ENCODE results near the gene SERPINB6. TPM values are rescaled to one million over a fixed set of nuclear protein-coding genes. Genes with fewer than 3 reads are reported as not detected.

SERPINB6 gene
- total and polyA plus RNA-seq, 10 donors, result 111 to 256 (median 191) TPM

- no peaks in the 10 kb centered on the region for H3K36me3 ChIP-seq
- no peaks in the 10 kb centered on the region for H3K27me3 ChIP-seq (replicated peaks in 1 of 7)
- 77 to 93% (median 89%) methylated on average over 6 of the region's 6 CpGs for WGBS, 5 donors
- H3K9me3 ChIP-seq, result no peaks in the 10 kb centered on the region
- TF ChIP-seq CTCF (IDR thresholded peaks at IDR 0.05 in 8 of 11, conservative IDR thresholded peaks at IDR 0.05 in 3 of 11) (no peak), POLR2AphosphoS5 (IDR thresholded peaks at IDR 0.05) (no peak), POLR2A (IDR thresholded peaks at IDR 0.05) (no peak)
- no peak for DNase-seq
- H3K4me3 ChIP-seq, result no peak overlapping the region
- intact Hi-C loops (cut with DNase I; ENCODE audit: low total_unique reads), result loop anchor here (10.0 kb wide), 2 partner anchors 65 to 125 kb away; no protein-coding TSS in a partner anchor
- peaks cover 4 to 23% (median 11%) of the 10 kb centered on the region in 6 donors for H3K4me1 ChIP-seq
- peak overlapping the region in 1 of 8 donors; percentile 70 for H3K27ac ChIP-seq
Measured at GRCh38 chr6:2919886-2920285, 51.5 kb downstream of the SERPINB6 start.

- H3K27ac ChIP-seq, result peak overlapping the region in 7 of 8 donors; percentile 7 to 70 (median 36)
- peaks cover 4 to 23% (median 11%) of the 10 kb centered on the region in 6 donors for H3K4me1 ChIP-seq
- no peaks in the 10 kb centered on the region for H3K36me3 ChIP-seq
- H3K27me3 ChIP-seq (replicated peaks in 1 of 7), result no peaks in the 10 kb centered on the region
- H3K4me3 ChIP-seq, result peak overlapping the region in 1 of 8 donors; percentile 7
- TF ChIP-seq POLR2A (IDR thresholded peaks at IDR 0.05), result no peak
- TF ChIP-seq CTCF (IDR thresholded peaks at IDR 0.05 in 8 of 11, conservative IDR thresholded peaks at IDR 0.05 in 3 of 11), result no peak
- no peak for TF ChIP-seq POLR2AphosphoS5 (IDR thresholded peaks at IDR 0.05)
- intact Hi-C loops (cut with DNase I; ENCODE audit: low total_unique reads), result loop anchor here (10.0 kb wide), 1 partner anchor 65 kb away; no protein-coding TSS in a partner anchor
- H3K9me3 ChIP-seq, result no peaks in the 10 kb centered on the region
- peak; percentile 10 for DNase-seq
- WGBS, 5 donors, result 39 to 63% (median 47%) methylated on average over 4 of the region's 4 CpGs
Measured at GRCh38 chr6:2919401-2919800, 52.0 kb downstream of the SERPINB6 start.

- H3K4me1 ChIP-seq, result peaks cover 4 to 23% (median 11%) of the 10 kb centered on the region in 6 donors
- H3K4me3 ChIP-seq, result peak overlapping the region in 1 of 8 donors; percentile 7
- no peaks in the 10 kb centered on the region for H3K36me3 ChIP-seq
- intact Hi-C loops (cut with DNase I; ENCODE audit: low total_unique reads), result loop anchor here (10.0 kb wide), 1 partner anchor 64 kb away; no protein-coding TSS in a partner anchor
- TF ChIP-seq POLR2A (IDR thresholded peaks at IDR 0.05), result no peak
- peak in 1 of 3 donors; percentile 21 for TF ChIP-seq POLR2AphosphoS5 (IDR thresholded peaks at IDR 0.05)
- no peak for TF ChIP-seq CTCF (IDR thresholded peaks at IDR 0.05 in 8 of 11, conservative IDR thresholded peaks at IDR 0.05 in 3 of 11)
- H3K9me3 ChIP-seq, result no peaks in the 10 kb centered on the region
- H3K27me3 ChIP-seq (replicated peaks in 1 of 7), result no peaks in the 10 kb centered on the region
- peak overlapping the region in 6 of 8 donors; percentile 7 to 70 (median 43) for H3K27ac ChIP-seq
- whole genome bisulfite sequencing, 5 donors, result 50 to 74% (median 59%) methylated on average over 4 of the region's 4 CpGs
- DNase-seq, result no peak
Measured at GRCh38 chr6:2918936-2919335, 52.4 kb downstream of the SERPINB6 start.

GRCh38 chr6:2917801-2918445, 53.4 kb downstream of the SERPINB6 start:
- Histone ChIP-seq H3K27ac (no peak overlapping the region), H3K4me3 (no peak overlapping the region), H3K4me1 (peaks cover 4 to 23% (median 11%) of the 10 kb centered on the region in 6 donors), H3K9me3 (no peaks in the 10 kb centered on the region), H3K36me3 (no peaks in the 10 kb centered on the region), H3K27me3 (replicated peaks in 1 of 7) (no peaks in the 10 kb centered on the region)
- TF ChIP-seq POLR2A (IDR thresholded peaks at IDR 0.05) (no peak), CTCF (IDR thresholded peaks at IDR 0.05 in 8 of 11, conservative IDR thresholded peaks at IDR 0.05 in 3 of 11) (no peak), POLR2AphosphoS5 (IDR thresholded peaks at IDR 0.05) (no peak)
- DNase-seq, result no peak
- intact Hi-C loops (cut with DNase I; ENCODE audit: low total_unique reads), result loop anchor here (10.0 kb wide), 1 partner anchor 63 kb away; no protein-coding TSS in a partner anchor
- WGBS, 5 donors, result 50 to 78% (median 75%) methylated on average over 14 of the region's 14 CpGs
